HepG2 (cell line): ENCODE data around the gene ZFAND3. TPM values are rescaled to one million over a fixed set of nuclear protein-coding genes. Genes with fewer than 3 reads are reported as not detected.

Source experiments
- ATAC-seq: fragments of 200-7000 bp; cut with Tn5 transposase; 3 replicates; pipeline ENCODE4 v1.9.1; 2020; ENCODE audit warnings: mild to moderate bottlenecking, moderate library complexity
- BruUV-seq: library from RNA; stranded (reverse); fragments of 400-500 nt; replicated peaks from 2 replicates; lab custom pipeline; 2021; lab: Mats Ljungman, UMichigan
- CTCF ChIA-PET: fragments of 300-600 bp; formaldehyde crosslinking; extraction: SDS; loops from one replicate; lab custom pipeline; 2021; ENCODE audit warnings: low total read pairs, inconsistent platforms, low intra/inter-chr PET ratio; lab: Yijun Ruan, JAX
- POLR2A ChIA-PET: fragments of 350-600 bp; sonication (Branson Sonifier 250); formaldehyde crosslinking; loops from one replicate; lab custom pipeline; 2020; ENCODE audit warnings: antibody characterized with exemption, inconsistent platforms; lab: Yijun Ruan, JAX
- DNase-seq: peaks from one replicate; pipeline ENCODE4 v3.0.0-alpha.2; 2015; ENCODE audit warnings: low spot score
- FAIRE-seq: peaks from 3 replicates; lab custom pipeline; 2011; peaks lifted over from hg19 to GRCh38; lab: Jason Lieb, UNC
- H2AFZ ChIP-seq: one replicate; pipeline ENCODE4 v1.6.1; 2011; ENCODE audit warnings: low read length, inconsistent platforms
- H3K27ac ChIP-seq: fragments of 300-600 bp; 3 replicates; pipeline ENCODE4 v1.8.0; 2011; ENCODE audit warnings: mixed run types, mild to moderate bottlenecking, mixed read lengths, low read length, inconsistent platforms; ENCODE audit not compliant: insufficient read depth; ENCODE audit errors: extremely low read length
- H3K27me3 ChIP-seq, 2 experiments: fragments of 200-600 bp in 1 of 2; 2 replicates in 1 of 2; 3 replicates in 1 of 2; pipeline versions ENCODE4 v1.6.0 to v1.8.0; 2011; ENCODE audit warnings: low read length in 2 of 2, mild to moderate bottlenecking in 2 of 2, moderate library complexity in 2 of 2, inconsistent platforms in 1 of 2; ENCODE audit not compliant: insufficient read depth in 2 of 2, control insufficient read depth in 1 of 2
- H3K36me3 ChIP-seq, 2 experiments: fragments of 200-600 bp in 1 of 2; replicated peaks in 1 of 2; 2 replicates in 1 of 2; 3 replicates in 1 of 2; pipeline versions ENCODE4 v1.5.1 to v1.8.0; 2011; ENCODE audit warnings: low read length in 2 of 2, inconsistent platforms in 1 of 2; ENCODE audit not compliant: insufficient read depth in 2 of 2, control insufficient read depth in 1 of 2
- H3K4me1 ChIP-seq: 2 replicates; pipeline ENCODE4 v1.5.1; 2012; ENCODE audit warnings: low read length, inconsistent platforms; ENCODE audit not compliant: insufficient read depth
- H3K4me2 ChIP-seq: 2 replicates; pipeline ENCODE4 v1.6.0; 2011; ENCODE audit warnings: low read depth, low read length, inconsistent platforms
- H3K4me3 ChIP-seq, 3 experiments: fragments of 200-600 bp in 1 of 3; sonication (generic), shearing (Covaris generic) in 1 of 3; replicated peaks in 1 of 3; 2 replicates each; pipeline ENCODE4 v1.5.1; 2011 to 2016; ENCODE audit warnings: low read length in 3 of 3, inconsistent platforms in 2 of 3, low read depth in 2 of 3, mild to moderate bottlenecking in 2 of 3, control low read depth in 1 of 3, mixed read lengths in 1 of 3; ENCODE audit not compliant: insufficient read depth in 1 of 3
- H3K79me2 ChIP-seq: one replicate; pipeline ENCODE4 v1.6.1; 2011; ENCODE audit warnings: low read length, inconsistent platforms; ENCODE audit not compliant: insufficient read depth
- H3K9ac ChIP-seq: 2 replicates; pipeline ENCODE4 v1.6.0; 2011; ENCODE audit warnings: mild to moderate bottlenecking, low read depth, low read length, inconsistent platforms; ENCODE audit not compliant: insufficient read depth
- H3K9me3 ChIP-seq: 2 replicates; pipeline ENCODE4 v1.5.1; 2012; ENCODE audit warnings: mild to moderate bottlenecking, low read length
- H4K20me1 ChIP-seq: 2 replicates; pipeline ENCODE4 v1.6.0; 2011; ENCODE audit warnings: inconsistent platforms, mild to moderate bottlenecking, low read length, moderate library complexity; ENCODE audit not compliant: insufficient read depth
- SNAPC4 ChIP-seq: sonication (generic); formaldehyde crosslinking; IDR thresholded peaks from 2 replicates; pipeline ENCODE4 v1.4.0; 2020; ENCODE audit warnings: mild to moderate bottlenecking, missing genetic modification reagents
- YEATS4 ChIP-seq: sonication (generic); formaldehyde crosslinking; IDR thresholded peaks from 2 replicates; pipeline ENCODE4 v1.4.0; 2020; ENCODE audit warnings: missing genetic modification reagents, borderline replicate concordance
- ZMYM2 ChIP-seq: sonication (generic); formaldehyde crosslinking; IDR thresholded peaks from 2 replicates; pipeline ENCODE4 v1.8.0; 2022; ENCODE audit warnings: mild to moderate bottlenecking, missing genetic modification reagents
- ZNF235 ChIP-seq: sonication (generic); formaldehyde crosslinking; IDR thresholded peaks from 2 replicates; pipeline ENCODE4 v1.8.1; 2023; ENCODE audit warnings: mild to moderate bottlenecking, missing genetic modification reagents, borderline replicate concordance
- ZNF280D ChIP-seq: sonication (generic); formaldehyde crosslinking; IDR thresholded peaks from 2 replicates; pipeline ENCODE4 v1.5.1; 2020; ENCODE audit warnings: mild to moderate bottlenecking, missing genetic modification reagents
- ZNF674 ChIP-seq: sonication (generic); formaldehyde crosslinking; IDR thresholded peaks from 2 replicates; pipeline ENCODE4 v1.5.0; 2020; ENCODE audit warnings: low read depth, mild to moderate bottlenecking, missing genetic modification reagents
- WGBS: methylation state at CpG from one replicate; pipeline ENCODE4 v1.1.6; 2017; ENCODE audit warnings: low lambda C conversion rate; 5-methylcytosine and 5-hydroxymethylcytosine counted together
- in situ Hi-C: cut with HindIII; loops from 2 replicates; pipeline ENCODE4 v1.10.0; 2017; ENCODE audit warnings: low pct_unique_long_range_greater_than_20kb; ENCODE audit not compliant: extremely low pct_ligation_motif_present
- intact Hi-C: fragments of 100-400 bp; cut with micrococcal nuclease; formaldehyde crosslinking; loops from one replicate; pipeline ENCODE4 v1.10.0; 2022; ENCODE audit not compliant: unreplicated experiment
- polyA plus RNA-seq, 8 experiments: library from polyadenylated mRNA; depleted of rRNA in 3 of 8; stranded (reverse) in 7 of 8; unstranded in 1 of 8; fragments of >200 nt; fragmentation: Illumina TruSeq in 4 of 8; extraction: Trizol in 4 of 8; gene quantifications; 2 replicates each; pipeline versions ENCODE4 v1.2.1 to v1.2.3, GENCODE V29; 2011 to 2016; ENCODE audit warnings: low read depth in 4 of 8, missing spikeins in 1 of 8, mixed read lengths in 1 of 8; ENCODE audit not compliant: insufficient read depth in 1 of 8
- total RNA-seq, 5 experiments: library from RNA; depleted of rRNA; stranded (reverse); fragments of >200 nt; fragmentation: Illumina TruSeq; extraction: Trizol; gene quantifications; 2 replicates each; pipeline ENCODE4 v1.2.3, GENCODE V29; 2016; ENCODE audit warnings: low read depth in 1 of 5

The ZFAND3 gene
- total and polyA plus RNA-seq, 2 of the 13 experiments (the other 11 are each of a cell fraction or from before 2014, with no cell fraction given): 16.4 to 17.1 TPM

GRCh38 chr6:37974943-37975342, 155.4 kb downstream of the ZFAND3 start:
- FAIRE-seq (no peak), DNase-seq (no peak), ATAC-seq (no peak)
- ChIA-PET POLR2A (no interaction called here), CTCF (no interaction called here)
- H3K9ac ChIP-seq: no peak overlapping the region
- H3K4me3 ChIP-seq: no peak overlapping the region
- H3K79me2 ChIP-seq: peaks cover 19% of the 10 kb centered on the region
- no TSS peak for BruUV-seq
- no peaks in the 10 kb centered on the region for H3K27me3 ChIP-seq
- in situ Hi-C loops: no loop called here
- intact Hi-C loops: no loop called here
- H3K4me2 ChIP-seq: no peak overlapping the region
- H3K36me3 ChIP-seq: no peaks in the 10 kb centered on the region
- H3K4me1 ChIP-seq: no peaks in the 10 kb centered on the region
- H4K20me1 ChIP-seq: no peaks in the 10 kb centered on the region; the same call in 1 of the 2 replicates
- H2AFZ ChIP-seq: no peak overlapping the region
- no peak overlapping the region for H3K27ac ChIP-seq
- TF ChIP-seq ZMYM2 (CRISPR knock-in tag) (0 out of 2 replicates have a peak, but pooled peaks have one; percentile 38), SNAPC4 (CRISPR knock-in tag) (no peak), ZNF235 (CRISPR knock-in tag) (no peak), ZNF674 (CRISPR knock-in tag) (no peak), ZNF280D (CRISPR knock-in tag) (0 out of 2 replicates have a peak, but pooled peaks have one; percentile 39), YEATS4 (no peak)
- WGBS: 94% methylated on average over 1 of the region's 1 CpG
- H3K9me3 ChIP-seq: peaks cover 8% of the 10 kb centered on the region
